ENCODE measurements around the gene PPP6R1. TPM values are rescaled to one million over a fixed set of nuclear protein-coding genes. Genes with fewer than 3 reads are reported as not detected.

The PPP6R1 gene
- total RNA-seq, 1 experiment from 2014 or later = 48.8 TPM

GRCh38 chr19:55257461-55258420 lies 1.1 kb downstream of the PPP6R1 start:
- peak; percentile 18 for DNase-seq (ENCODE audit: low read depth)

DNA sequence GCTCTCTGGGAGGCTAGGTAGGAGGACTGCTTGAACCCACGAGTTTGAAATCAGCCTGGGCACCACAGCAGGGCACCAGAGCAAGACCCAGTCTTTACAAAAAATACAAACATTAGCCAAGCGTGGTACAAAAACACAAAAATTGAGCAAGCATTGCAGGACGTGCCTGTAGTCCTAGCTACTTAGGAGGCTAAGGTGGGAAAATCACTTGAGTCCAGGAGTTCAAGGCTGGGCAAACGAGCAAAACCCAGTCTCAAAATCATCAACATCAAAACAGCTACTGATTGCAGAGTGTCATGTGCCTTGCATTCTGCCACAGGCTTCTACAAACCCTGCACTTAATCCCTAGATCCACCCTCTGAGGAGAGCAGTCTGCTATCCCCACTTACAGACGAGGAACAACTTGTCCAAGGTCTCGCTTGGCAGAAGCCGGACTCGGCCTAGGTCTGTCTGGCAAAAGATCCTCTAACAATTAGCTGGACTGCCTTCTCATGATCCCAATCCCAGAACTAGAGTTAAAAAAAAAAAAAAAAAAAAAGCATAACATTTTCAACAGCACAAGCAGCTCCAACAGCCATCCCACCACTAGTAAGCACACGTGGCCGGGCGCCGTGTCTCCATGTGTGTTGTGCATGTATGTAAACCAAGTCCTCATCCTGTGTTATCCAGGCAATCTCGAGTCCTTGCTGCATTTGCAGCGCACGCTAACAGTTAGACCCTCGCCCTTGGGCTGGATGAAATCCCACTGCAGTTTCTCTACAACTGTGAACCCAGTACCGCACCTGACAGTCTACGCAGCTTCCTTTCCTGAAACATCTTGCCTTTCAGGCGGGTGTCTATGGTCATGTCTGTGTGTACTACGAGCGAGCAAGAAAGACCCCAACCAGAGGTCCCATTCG lies 2.0 kb downstream of the PPP6R1 start:
- no peak for DNase-seq (ENCODE audit: low read depth)

- peak; percentile 49 for DNase-seq (ENCODE audit: low read depth)
Observed at GRCh38 chr19:55255618-55256423, 3.0 kb downstream of the PPP6R1 start.

DNA sequence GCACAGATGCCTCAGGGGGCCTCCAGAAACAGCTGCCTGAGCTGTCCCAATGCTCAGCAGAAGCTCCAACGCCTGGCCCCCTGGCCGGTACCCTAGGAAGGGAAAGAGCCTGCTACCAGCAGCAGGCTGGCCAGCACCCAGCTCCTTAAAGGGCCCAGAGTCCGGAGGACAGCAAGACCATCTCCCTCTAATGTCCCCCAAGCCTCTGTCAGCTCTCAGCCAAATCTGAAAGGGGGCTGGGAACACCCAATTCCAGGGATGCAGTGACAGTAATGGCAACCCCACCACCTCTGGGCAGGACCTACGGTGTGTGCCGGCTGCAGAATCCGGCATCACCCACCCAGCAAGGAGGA lies 4.2 kb downstream of the PPP6R1 start:
- no peak for DNase-seq (ENCODE audit: low read depth)

GRCh38 chr19:55253842-55254624 lies 4.8 kb downstream of the PPP6R1 start:
- DNase-seq (ENCODE audit: low read depth) = no peak

GRCh38 chr19:55252760-55253663 lies 5.8 kb downstream of the PPP6R1 start:
- DNase-seq (ENCODE audit: low read depth) = no peak

- DNase-seq (ENCODE audit: low read depth) = peak; percentile 78
Observed at GRCh38 chr19:55251341-55252081, 7.3 kb downstream of the PPP6R1 start.

DNA sequence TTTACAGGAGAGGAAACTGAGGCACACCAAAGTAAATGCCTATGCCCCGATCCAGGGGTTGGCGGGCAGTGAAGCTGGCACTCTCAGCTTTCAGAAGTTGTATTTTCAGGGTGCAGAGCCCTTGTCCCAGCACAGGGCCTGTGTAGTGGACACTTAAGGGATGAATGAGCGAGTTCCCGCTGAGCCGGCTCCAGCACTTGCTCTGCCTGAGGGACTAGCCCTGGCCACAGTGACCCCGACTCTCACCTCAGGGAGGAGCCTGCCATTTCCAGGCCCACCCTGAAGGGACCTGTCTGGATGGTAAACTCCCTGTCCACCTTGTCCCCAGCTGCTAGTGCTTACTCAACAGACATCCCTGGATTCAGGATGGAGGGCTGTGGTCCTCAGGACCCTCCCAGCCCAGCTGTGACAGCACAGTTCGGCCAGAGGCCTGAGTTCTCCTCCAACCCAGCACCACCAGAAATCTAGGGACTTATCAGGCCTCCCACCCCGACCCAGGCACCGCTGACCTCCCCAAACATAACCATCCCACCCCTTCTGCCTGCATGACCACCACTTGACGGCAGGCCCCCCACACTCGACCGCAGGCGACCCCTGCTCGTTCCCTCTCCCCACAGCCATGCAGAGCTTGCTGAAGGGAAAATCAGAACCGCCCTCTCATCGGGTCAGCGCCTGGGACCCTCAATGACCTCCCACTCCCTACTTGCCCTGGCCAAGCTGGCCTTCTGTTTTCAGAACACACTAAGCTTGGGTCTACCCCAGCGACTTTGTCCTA lies 8.4 kb downstream of the PPP6R1 start:
- no peak for DNase-seq (ENCODE audit: low read depth)

GRCh38 chr19:55249841-55250240 lies 9.0 kb downstream of the PPP6R1 start:
- DNase-seq (ENCODE audit: low read depth) = no peak

- no peak for DNase-seq (ENCODE audit: low read depth)
Observed at GRCh38 chr19:55248704-55249103, 10.1 kb downstream of the PPP6R1 start.

GRCh38 chr19:55248166-55248675 lies 10.6 kb downstream of the PPP6R1 start:
- DNase-seq (ENCODE audit: low read depth) = no peak

DNA sequence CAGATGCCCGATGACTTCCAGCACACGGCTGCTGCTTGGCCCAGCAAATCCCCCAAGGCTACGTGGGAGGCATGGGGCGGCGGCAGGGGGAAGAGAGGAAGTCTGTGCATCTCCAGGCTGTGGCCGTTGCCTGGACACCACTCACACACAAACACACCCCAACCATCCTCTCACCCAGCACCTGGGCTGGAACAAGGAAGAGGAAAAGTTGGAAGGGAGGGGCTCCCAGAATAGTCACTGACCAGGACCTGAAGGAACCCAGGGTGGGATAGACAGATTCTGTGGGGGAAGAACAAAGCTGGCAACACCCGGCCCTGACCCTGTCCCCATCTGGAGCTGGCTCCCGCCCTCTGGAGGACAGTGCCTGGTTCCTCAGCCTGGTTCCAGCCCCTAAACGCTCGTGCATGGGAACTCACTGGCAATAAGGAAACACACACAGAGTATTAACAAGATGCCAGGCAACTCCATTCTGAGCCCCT lies 11.2 kb downstream of the PPP6R1 start:
- DNase-seq (ENCODE audit: low read depth) = peak; percentile 62

DNA sequence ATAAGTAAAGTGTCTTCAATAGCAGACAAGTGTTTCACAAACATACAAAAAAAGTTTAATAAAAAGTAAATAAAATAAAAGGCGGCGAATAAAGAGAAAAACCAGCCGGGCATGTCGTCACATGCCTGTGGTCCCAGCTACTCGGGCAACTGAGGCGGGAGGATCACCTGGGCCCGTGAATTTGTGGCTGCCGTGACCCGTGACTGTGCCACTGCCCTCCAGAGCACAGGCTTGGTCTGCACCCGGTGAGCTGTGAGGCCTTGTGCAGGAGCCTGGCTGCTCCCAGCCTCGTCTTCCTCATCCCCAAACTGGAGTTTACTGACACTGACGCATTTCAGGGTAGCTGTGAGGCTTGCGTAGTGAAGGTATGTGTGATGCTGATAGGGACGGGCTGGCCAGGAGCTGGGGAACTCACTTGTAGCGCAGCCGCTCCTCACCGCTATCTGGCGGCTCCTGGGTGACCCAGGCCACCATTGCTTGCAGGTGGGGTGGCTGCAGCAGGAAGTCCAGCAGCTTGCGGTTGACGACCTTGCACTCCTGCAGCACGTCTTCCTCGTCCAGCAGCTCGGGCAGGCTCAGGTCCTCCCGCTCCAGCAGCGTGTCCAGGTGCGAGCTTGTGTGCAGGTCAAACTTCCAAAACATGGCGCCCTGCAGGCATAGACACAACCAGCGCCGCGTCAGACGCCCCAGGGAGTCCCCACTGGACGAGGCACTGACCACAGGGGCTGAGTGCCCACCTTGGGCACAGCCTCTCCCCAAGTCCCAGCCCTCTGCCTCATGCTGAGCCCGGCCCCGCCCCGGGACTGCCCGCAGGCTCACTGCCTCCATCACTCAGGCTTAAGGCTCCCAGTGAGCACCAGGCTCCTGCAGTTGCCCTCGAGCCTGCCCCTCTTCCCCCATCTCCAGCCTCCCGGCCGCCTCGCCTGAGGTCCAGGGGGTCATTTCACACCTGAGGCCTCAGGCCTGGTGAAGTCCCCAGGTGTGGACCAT lies 12.1 kb downstream of the PPP6R1 start:
- no peak for DNase-seq (ENCODE audit: low read depth)

- DNase-seq (ENCODE audit: low read depth) = no peak
Observed at GRCh38 chr19:55245236-55245904, 13.4 kb downstream of the PPP6R1 start.

GRCh38 chr19:55244004-55244680 lies 14.7 kb downstream of the PPP6R1 start:
- DNase-seq (ENCODE audit: low read depth) = no peak

GRCh38 chr19:55242517-55242916 lies 16.3 kb downstream of the PPP6R1 start:
- no peak for DNase-seq (ENCODE audit: low read depth)
